CD14-positive monocyte (primary cell): Measurements from ENCODE around the gene MRGPRX1. TPM values are rescaled to one million over a fixed set of nuclear protein-coding genes. Genes with fewer than 3 reads are reported as not detected.

Experiments used
- DNase-seq, 3 donors: peaks; one replicate each; pipeline ENCODE4 v3.0.0-alpha.2; 2011 to 2022
- H2AFZ ChIP-seq: 2 replicates; pipeline ENCODE4 v1.6.0; 2012; ENCODE audit warnings: mild to moderate bottlenecking, low read depth, low read length, inconsistent platforms; ENCODE audit not compliant: insufficient read depth, poor library complexity, severe bottlenecking
- H3K27ac ChIP-seq, 2 donors: 1 replicate in 1 of 2; 2 replicates in 1 of 2; pipeline ENCODE4 v1.5.1; 2012 to 2013; ENCODE audit warnings: low read length in 2 of 2, control low read depth in 1 of 2, inconsistent platforms in 1 of 2, low read depth in 1 of 2, mild to moderate bottlenecking in 1 of 2
- H3K27me3 ChIP-seq, 2 donors: one replicate each; pipeline versions ENCODE4 v1.6.0 to v1.6.1; 2011 to 2013; ENCODE audit warnings: low read length in 2 of 2; ENCODE audit not compliant: control insufficient read depth in 2 of 2, insufficient read depth in 2 of 2
- H3K36me3 ChIP-seq, 2 donors: replicated peaks in 1 of 2; 1 replicate in 1 of 2; 2 replicates in 1 of 2; pipeline versions ENCODE4 v1.5.1 to v1.6.1; 2012 to 2013; ENCODE audit warnings: low read length in 2 of 2, control low read depth in 1 of 2, inconsistent platforms in 1 of 2, mild to moderate bottlenecking in 1 of 2; ENCODE audit not compliant: insufficient read depth in 2 of 2, control insufficient read depth in 1 of 2
- H3K4me1 ChIP-seq, 2 donors: 1 replicate in 1 of 2; 2 replicates in 1 of 2; pipeline versions ENCODE4 v1.5.1 to v1.6.1; 2012 to 2013; ENCODE audit warnings: low read length in 2 of 2, control low read depth in 1 of 2, inconsistent platforms in 1 of 2, mild to moderate bottlenecking in 1 of 2, moderate library complexity in 1 of 2; ENCODE audit not compliant: insufficient read depth in 2 of 2, control insufficient read depth in 1 of 2
- H3K4me2 ChIP-seq: replicated peaks from 2 replicates; pipeline ENCODE3; 2012; ENCODE audit warnings: low read length, moderate library complexity, mild to moderate bottlenecking; ENCODE audit not compliant: poor library complexity, severe bottlenecking; ENCODE audit errors: extremely low read depth
- H3K4me3 ChIP-seq, 3 experiments: fragments of 200-600 bp in 1 of 3; sonication (generic) in 1 of 3; replicated peaks in 1 of 3; 1 replicate in 2 of 3; 2 replicates in 1 of 3; pipeline ENCODE4 v1.5.1; 2011 to 2013; ENCODE audit warnings: low read length in 3 of 3, mild to moderate bottlenecking in 3 of 3, control low read depth in 2 of 3, low read depth in 2 of 3, inconsistent platforms in 1 of 3, moderate library complexity in 1 of 3
- H3K79me2 ChIP-seq: 2 replicates; pipeline ENCODE4 v1.6.0; 2012; ENCODE audit warnings: mild to moderate bottlenecking, control low read depth, inconsistent platforms, low read length, moderate library complexity; ENCODE audit not compliant: insufficient read depth
- H3K9ac ChIP-seq: 2 replicates; pipeline ENCODE4 v1.6.0; 2017; ENCODE audit warnings: low read length, mild to moderate bottlenecking; ENCODE audit not compliant: insufficient read depth, poor library complexity, severe bottlenecking
- H3K9me3 ChIP-seq, 2 donors: replicated peaks in 1 of 2; 1 replicate in 1 of 2; 2 replicates in 1 of 2; pipeline versions ENCODE4 v1.5.1 to v1.6.1; 2012 to 2013; ENCODE audit warnings: low read length in 2 of 2, control low read depth in 1 of 2; ENCODE audit not compliant: control insufficient read depth in 1 of 2, insufficient read depth in 1 of 2
- H4K20me1 ChIP-seq: 2 replicates; pipeline ENCODE4 v1.6.0; 2012; ENCODE audit warnings: mild to moderate bottlenecking, low read length, control low read depth, moderate library complexity; ENCODE audit not compliant: insufficient read depth
- H3K27ac Mint-ChIP-seq, 7 donors: one replicate each; pipeline ENCODE4 v1.8.0; 2020; ENCODE audit warnings: mild to moderate bottlenecking in 7 of 7, mixed read lengths in 7 of 7, moderate library complexity in 6 of 7, inconsistent platforms in 2 of 7
- H3K27me3 Mint-ChIP-seq, 3 donors: one replicate each; pipeline ENCODE4 v1.8.0; 2021 to 2022; ENCODE audit warnings: low read depth in 3 of 3, mild to moderate bottlenecking in 3 of 3, mixed read lengths in 3 of 3, moderate library complexity in 3 of 3, inconsistent platforms in 1 of 3
- H3K36me3 Mint-ChIP-seq, 2 donors: one replicate each; pipeline ENCODE4 v1.8.0; 2020; ENCODE audit warnings: mixed read lengths in 2 of 2, inconsistent platforms in 1 of 2, mild to moderate bottlenecking in 1 of 2
- H3K4me1 Mint-ChIP-seq: one replicate; pipeline ENCODE4 v1.8.0; 2020; ENCODE audit warnings: mild to moderate bottlenecking, mixed read lengths
- H3K4me3 Mint-ChIP-seq, 2 donors: one replicate each; pipeline ENCODE4 v1.8.0; 2020; ENCODE audit warnings: mild to moderate bottlenecking in 2 of 2, mixed read lengths in 2 of 2, moderate library complexity in 1 of 2
- H3K9me3 Mint-ChIP-seq, 7 donors: one replicate each; pipeline ENCODE4 v1.8.0; 2020 to 2022; ENCODE audit warnings: mixed read lengths in 7 of 7, mild to moderate bottlenecking in 6 of 7, moderate library complexity in 6 of 7, inconsistent platforms in 2 of 7
- WGBS: methylation state at CpG from one replicate; pipeline ENCODE4 v1.1.5; 2013; ENCODE audit warnings: missing lambda C conversion rate; ENCODE audit not compliant: insufficient coverage; 5-methylcytosine and 5-hydroxymethylcytosine counted together
- intact Hi-C, 2 donors: fragments of 100-400 bp; cut with micrococcal nuclease; formaldehyde crosslinking; loops; one replicate each; pipeline versions ENCODE4 v1.15.0 to v1.15.1; 2023
- polyA plus RNA-seq, 3 donors: library from polyadenylated mRNA; depleted of rRNA in 1 of 3; unstranded in 2 of 3; stranded (reverse) in 1 of 3; fragments of 300-500 nt in 2 of 3; fragments of >200 nt in 1 of 3; fragmentation: Illumina TruSeq in 2 of 3; gene quantifications; 1 replicate in 2 of 3; 2 replicates in 1 of 3; pipeline ENCODE4 v1.2.3, GENCODE V29; 2012 to 2021
- TF ChIP-seq, protein P1 (sequence below): fragments of 200-600 bp; IDR thresholded peaks from one replicate; pipeline ENCODE4 v1.8.0; 2022; ENCODE audit warnings: antibody characterized with exemption, mild to moderate bottlenecking

The MRGPRX1 gene
- polyA plus RNA-seq, 3 donors: not detected

GRCh38 chr11:18986744-18987143 lies 47.5 kb upstream of the MRGPRX1 start:
- Histone ChIP-seq H3K4me3 (no peak overlapping the region), H3K79me2 (no peaks in the 10 kb centered on the region), H2AFZ (no peak overlapping the region), H3K4me1 (no peaks in the 10 kb centered on the region), H4K20me1 (no peaks in the 10 kb centered on the region), H3K4me2 (no peak overlapping the region), H3K27me3 (no peaks in the 10 kb centered on the region), H3K9me3 (no peaks in the 10 kb centered on the region), H3K9ac (no peak overlapping the region), H3K27ac (no peak overlapping the region), H3K36me3 (no peaks in the 10 kb centered on the region)
- Mint-ChIP-seq H3K9me3 (peaks cover 2 to 8% (median 3%) of the 10 kb centered on the region in 7 donors), H3K27ac (no peak overlapping the region), H3K27me3 (peaks cover 0 to 2% (median 0%) of the 10 kb centered on the region in 3 donors), H3K4me1 (no peaks in the 10 kb centered on the region), H3K36me3 (no peaks in the 10 kb centered on the region), H3K4me3 (no peak overlapping the region)
- WGBS: 71% methylated on average over 1 of the region's 3 CpGs
- no peak for DNase-seq
- TF ChIP-seq, protein P1, sequence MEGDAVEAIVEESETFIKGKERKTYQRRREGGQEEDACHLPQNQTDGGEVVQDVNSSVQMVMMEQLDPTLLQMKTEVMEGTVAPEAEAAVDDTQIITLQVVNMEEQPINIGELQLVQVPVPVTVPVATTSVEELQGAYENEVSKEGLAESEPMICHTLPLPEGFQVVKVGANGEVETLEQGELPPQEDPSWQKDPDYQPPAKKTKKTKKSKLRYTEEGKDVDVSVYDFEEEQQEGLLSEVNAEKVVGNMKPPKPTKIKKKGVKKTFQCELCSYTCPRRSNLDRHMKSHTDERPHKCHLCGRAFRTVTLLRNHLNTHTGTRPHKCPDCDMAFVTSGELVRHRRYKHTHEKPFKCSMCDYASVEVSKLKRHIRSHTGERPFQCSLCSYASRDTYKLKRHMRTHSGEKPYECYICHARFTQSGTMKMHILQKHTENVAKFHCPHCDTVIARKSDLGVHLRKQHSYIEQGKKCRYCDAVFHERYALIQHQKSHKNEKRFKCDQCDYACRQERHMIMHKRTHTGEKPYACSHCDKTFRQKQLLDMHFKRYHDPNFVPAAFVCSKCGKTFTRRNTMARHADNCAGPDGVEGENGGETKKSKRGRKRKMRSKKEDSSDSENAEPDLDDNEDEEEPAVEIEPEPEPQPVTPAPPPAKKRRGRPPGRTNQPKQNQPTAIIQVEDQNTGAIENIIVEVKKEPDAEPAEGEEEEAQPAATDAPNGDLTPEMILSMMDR: no peak
- intact Hi-C loops: no loop called here

- Histone ChIP-seq H3K4me1 (no peaks in the 10 kb centered on the region), H3K79me2 (no peaks in the 10 kb centered on the region), H3K4me3 (no peak overlapping the region), H3K9me3 (no peaks in the 10 kb centered on the region), H3K9ac (no peak overlapping the region), H2AFZ (no peak overlapping the region), H3K4me2 (no peak overlapping the region), H3K27ac (no peak overlapping the region), H3K27me3 (no peaks in the 10 kb centered on the region), H4K20me1 (no peaks in the 10 kb centered on the region), H3K36me3 (no peaks in the 10 kb centered on the region)
- TF ChIP-seq, protein P1: no peak
- no peak for DNase-seq
- no peak overlapping the region for H3K4me3 Mint-ChIP-seq
- H3K36me3 Mint-ChIP-seq: no peaks in the 10 kb centered on the region
- peaks cover 0 to 3% (median 0%) of the 10 kb centered on the region in 3 donors for H3K27me3 Mint-ChIP-seq
- 94% methylated on average over 2 of the region's 4 CpGs for WGBS
- peaks cover 0 to 8% (median 2%) of the 10 kb centered on the region in 7 donors for H3K9me3 Mint-ChIP-seq
- H3K27ac Mint-ChIP-seq: no peak overlapping the region
- no peaks in the 10 kb centered on the region for H3K4me1 Mint-ChIP-seq
- intact Hi-C loops: no loop called here
Observed at GRCh38 chr11:18981897-18982296, 42.7 kb upstream of the MRGPRX1 start.
